Subcutaneous adipose tissue (tissue), 4 donors: ENCODE measurements around the gene SLC6A18. TPM values are rescaled to one million over a fixed set of nuclear protein-coding genes. Genes with fewer than 3 reads are reported as not detected.

Source experiments
- CTCF ChIP-seq: fragments of 450-650 bp; IDR thresholded peaks from one replicate; pipeline ENCODE4 v1.5.1; 2016; ENCODE audit warnings: low read depth, mild to moderate bottlenecking, control low read depth, antibody characterized with exemption, moderate library complexity
- total RNA-seq, 4 donors: library from RNA; depleted of rRNA; stranded (reverse); fragments of >200 nt; gene quantifications; one replicate each; pipeline ENCODE4 v1.1.0, GENCODE V29; 2016

Gene SLC6A18
- total RNA-seq, 4 donors from 2014 or later: not detected

- TF ChIP-seq CTCF: no peak
These were observed 550 bp upstream of the SLC6A18 start for GRCh38 chr5:1224631-1225030.

GRCh38 chr5:1226231-1226630 lies 1.1 kb downstream of the SLC6A18 start:
- TF ChIP-seq CTCF: no peak

GRCh38 chr5:1226839-1227581 lies 1.8 kb downstream of the SLC6A18 start:
- TF ChIP-seq CTCF: no peak

- no peak for TF ChIP-seq CTCF
These were observed 2.5 kb downstream of the SLC6A18 start for GRCh38 chr5:1227667-1228066.

GRCh38 chr5:1228120-1228519 lies 2.9 kb downstream of the SLC6A18 start:
- TF ChIP-seq CTCF: no peak

GRCh38 chr5:1229822-1230221 lies 4.6 kb downstream of the SLC6A18 start:
- TF ChIP-seq CTCF: no peak

- no peak for TF ChIP-seq CTCF
These were observed 5.4 kb downstream of the SLC6A18 start for GRCh38 chr5:1230551-1230950.
